Adipose tissue (tissue), 3 donors: ENCODE measurements around the gene RAB6C. TPM values are rescaled to one million over a fixed set of nuclear protein-coding genes. Genes with fewer than 3 reads are reported as not detected.
"Not testable (repeated sequence)": the region's sequence is repeated elsewhere in the genome, so short reads cannot be mapped to it uniquely, and the experiment has no call there.

ENCODE experiments used
- H3K27ac ChIP-seq: one replicate; pipeline ENCODE4 v1.5.1; 2013; ENCODE audit warnings: low read depth, low read length
- WGBS, 3 donors: extraction: QIAGEN DNeasy Blood & Tissue Kit; methylation state at CpG; one replicate each; pipeline ENCODE4 v1.1.7; 2013; 5-methylcytosine and 5-hydroxymethylcytosine counted together
- polyA plus RNA-seq, 3 donors: library from polyadenylated mRNA; stranded (reverse); fragments of 200-250 nt; gene quantifications; one replicate each; pipeline ENCODE4 v1.2.3, GENCODE V29; 2013
- donor health status: healthy with polysubstance abuse.
- donor health status: Bipolar disorder and iron deficiency.
- donor health status: healthy.

RAB6C gene
- polyA plus RNA-seq, 3 donors = 0.06 TPM; not detected in 2

GRCh38 chr2:129981689-129982088 lies 2.2 kb downstream of the RAB6C start:
- not testable (repeated sequence) for H3K27ac ChIP-seq
- WGBS, 3 donors = 48 to 66% (median 52%) methylated on average over 7 of the region's 7 CpGs

- no peak overlapping the region for H3K27ac ChIP-seq
- 66 to 82% (median 80%) methylated on average over 2 of the region's 2 CpGs for WGBS, 3 donors
These were observed 5.0 kb downstream of the RAB6C start for GRCh38 chr2:129984426-129984825.

- H3K27ac ChIP-seq = not testable (repeated sequence)
- WGBS, 3 donors = 3 to 6% (median 6%) methylated on average over 17 to 33 of the region's 49 CpGs
These were observed 13.0 kb downstream of the RAB6C start for GRCh38 chr2:129992415-129993006.

GRCh38 chr2:129993151-129993550 lies 13.7 kb downstream of the RAB6C start:
- not testable (repeated sequence) for H3K27ac ChIP-seq

GRCh38 chr2:129996657-129997237 lies 17.3 kb downstream of the RAB6C start:
- H3K27ac ChIP-seq = not testable (repeated sequence)
- WGBS, 3 donors = 45 to 65% (median 45%) methylated on average over 2 of the region's 2 CpGs

More at GRCh38 chr2:129993151-129993550, 13.7 kb downstream of the RAB6C start:
- 24 to 41% (median 31%) methylated on average over 18 to 20 of the region's 20 CpGs for WGBS, 3 donors

GRCh38 chr2:129998771-129999170 lies 19.3 kb downstream of the RAB6C start:
- WGBS, 3 donors = 65 to 79% (median 75%) methylated on average over 6 of the region's 6 CpGs
- H3K27ac ChIP-seq = not testable (repeated sequence)

GRCh38 chr2:130005862-130006261 lies 26.4 kb downstream of the RAB6C start:
- not testable (repeated sequence) for H3K27ac ChIP-seq
- 4 to 8% (median 6%) methylated on average over 33 to 39 of the region's 42 CpGs for WGBS, 3 donors

GRCh38 chr2:130016701-130017100 lies 37.2 kb downstream of the RAB6C start:
- not testable (repeated sequence) for H3K27ac ChIP-seq
- 55 to 78% (median 77%) methylated on average over 5 of the region's 5 CpGs for WGBS, 3 donors

GRCh38 chr2:130019402-130019801 lies 39.9 kb downstream of the RAB6C start:
- H3K27ac ChIP-seq = no peak overlapping the region
- WGBS, 3 donors = 45 to 77% (median 63%) methylated on average over 2 of the region's 2 CpGs

- WGBS, 3 donors = 7 to 22% (median 18%) methylated on average over 1 of the region's 1 CpG
These were observed 40.6 kb downstream of the RAB6C start for GRCh38 chr2:130020069-130020468.

GRCh38 chr2:130025931-130026330 lies 46.5 kb downstream of the RAB6C start:
- WGBS, 3 donors = 63 to 89% (median 81%) methylated on average over 1 of the region's 1 CpG
- H3K27ac ChIP-seq = not testable (repeated sequence)

More at GRCh38 chr2:130020069-130020468, 40.6 kb downstream of the RAB6C start:
- not testable (repeated sequence) for H3K27ac ChIP-seq

Other genes with a start within 250 kb of the RAB6C start
- gene POTEF, start 149.6 kb downstream of the RAB6C start, polyA plus RNA-seq = not detected
- 1 to 10 TPM in 2 of 3 donors, under 1 TPM in 1; 0.94 to 3.1 (median 1.1) TPM for gene CCDC74B, start 165.4 kb downstream of the RAB6C start, polyA plus RNA-seq
- 10 to 100 TPM; 20.9 to 29.5 (median 29.1) TPM for gene SMPD4, start 201.9 kb downstream of the RAB6C start, polyA plus RNA-seq
- 100 to 1,000 TPM; 148 to 245 (median 239) TPM for gene MZT2B, start 202.6 kb downstream of the RAB6C start, polyA plus RNA-seq
- under 1 TPM in 1 of 3 donors, not detected in 2; 0.05 TPM for gene TUBA3E, start 218.8 kb downstream of the RAB6C start, polyA plus RNA-seq